Fibroblast of lung (primary cell): ENCODE results near the gene PEX14. TPM values are rescaled to one million over a fixed set of nuclear protein-coding genes. Genes with fewer than 3 reads are reported as not detected.
A peak's percentile ranks its signal among the peaks of the same experiment; 100 is the strongest.

Experiments used
- DNase-seq, 2 donors: peaks; one replicate each; pipeline versions ENCODE4 v3.0.0 to v3.0.0-alpha.2; 2010; ENCODE audit warnings: low read depth in 2 of 2
- H2AFZ ChIP-seq: 2 replicates; pipeline ENCODE4 v1.5.1; 2012; ENCODE audit warnings: low read length, control low read depth, inconsistent platforms
- H3K27ac ChIP-seq: 2 replicates; pipeline ENCODE4 v1.5.1; 2011; ENCODE audit warnings: low read length, control low read depth; ENCODE audit not compliant: insufficient read depth
- H3K27me3 ChIP-seq: 2 replicates; pipeline ENCODE4 v1.5.1; 2011; ENCODE audit warnings: mild to moderate bottlenecking, low read length; ENCODE audit not compliant: control insufficient read depth, insufficient read depth
- H3K36me3 ChIP-seq: 2 replicates; pipeline ENCODE4 v1.5.1; 2011; ENCODE audit warnings: low read length; ENCODE audit not compliant: control insufficient read depth, insufficient read depth
- H3K4me1 ChIP-seq: 2 replicates; pipeline ENCODE4 v1.5.1; 2011; ENCODE audit warnings: low read length; ENCODE audit not compliant: control insufficient read depth, insufficient read depth; ENCODE audit errors: extremely low read depth
- H3K4me2 ChIP-seq: 2 replicates; pipeline ENCODE4 v1.5.1; 2011; ENCODE audit warnings: low read length, control low read depth; ENCODE audit not compliant: insufficient read depth; ENCODE audit errors: extremely low read depth
- H3K4me3 ChIP-seq, 4 experiments: fragments of 200-600 bp in 1 of 4; sonication (generic) in 1 of 4; replicated peaks in 1 of 4; 2 replicates each; pipeline ENCODE4 v1.5.1; 2011 to 2016; ENCODE audit warnings: low read length in 4 of 4, low read depth in 3 of 4, mild to moderate bottlenecking in 3 of 4, control low read depth in 2 of 4, inconsistent platforms in 1 of 4, mixed read lengths in 1 of 4; ENCODE audit not compliant: insufficient read depth in 1 of 4; ENCODE audit errors: control extremely low read depth in 1 of 4
- H3K79me2 ChIP-seq: 2 replicates; pipeline ENCODE4 v1.5.1; 2012; ENCODE audit warnings: mild to moderate bottlenecking, low read length, inconsistent platforms; ENCODE audit not compliant: control insufficient read depth, insufficient read depth
- H3K9ac ChIP-seq: 2 replicates; pipeline ENCODE4 v1.5.1; 2011; ENCODE audit warnings: mild to moderate bottlenecking, low read length, control low read depth; ENCODE audit not compliant: insufficient read depth
- H3K9me3 ChIP-seq: 2 replicates; pipeline ENCODE4 v1.5.1; 2012; ENCODE audit warnings: low read depth, low read length; ENCODE audit not compliant: control insufficient read depth, insufficient read depth
- H4K20me1 ChIP-seq: 2 replicates; pipeline ENCODE4 v1.5.1; 2011; ENCODE audit warnings: low read length; ENCODE audit not compliant: control insufficient read depth, insufficient read depth; ENCODE audit errors: extremely low read depth
- CTCF ChIP-seq, 2 donors: IDR thresholded peaks in 1 of 2; conservative IDR thresholded peaks in 1 of 2; 1 replicate in 1 of 2; 2 replicates in 1 of 2; pipeline ENCODE4 v1.5.1; 2011 to 2012; ENCODE audit warnings: low read length in 2 of 2, control low read depth in 1 of 2, inconsistent platforms in 1 of 2, low read depth in 1 of 2, mild to moderate bottlenecking in 1 of 2
- EZH2 ChIP-seq: IDR thresholded peaks from 2 replicates; pipeline ENCODE4 v1.5.1; 2012; ENCODE audit warnings: low read length, control low read depth, mild to moderate bottlenecking; ENCODE audit errors: missing control alignments
- polyA plus RNA-seq, 2 donors: library from polyadenylated mRNA; depleted of rRNA in 1 of 2; stranded (reverse) in 1 of 2; unstranded in 1 of 2; fragments of >200 nt; gene quantifications; 2 replicates each; pipeline ENCODE4 v1.2.1, GENCODE V29; 2011 to 2012; ENCODE audit warnings: missing spikeins in 1 of 2
- total RNA-seq: library from RNA; depleted of rRNA; stranded (reverse); fragments of >200 nt; gene quantifications from 2 replicates; pipeline ENCODE4 v1.2.1, GENCODE V29; 2014

The PEX14 gene
- total and polyA plus RNA-seq, 2 donors (not counting 1 experiment from before 2014, with no cell fraction given) = 10.3 to 11.4 TPM

DNA sequence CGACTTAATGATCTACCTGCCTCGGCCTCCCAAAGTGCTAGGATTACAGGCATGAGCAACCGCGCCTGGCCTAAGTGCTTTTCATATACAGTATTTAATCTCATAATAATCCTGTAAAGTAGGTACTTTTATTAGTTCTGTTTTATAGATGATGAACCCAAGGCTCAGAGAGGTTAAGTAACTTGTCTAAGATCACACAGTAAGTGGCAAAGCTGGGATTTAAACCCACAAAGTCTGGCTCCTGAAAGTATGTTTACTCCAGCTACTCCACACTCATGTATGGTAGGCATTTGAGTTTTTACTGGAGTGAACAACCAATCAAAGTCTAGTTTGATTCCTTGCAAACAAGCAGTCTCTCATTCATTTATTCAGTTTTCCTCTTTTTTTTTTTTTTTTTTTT lies 4.7 kb upstream of the PEX14 start:
- Histone ChIP-seq H3K9ac (no peak overlapping the region), H3K36me3 (peaks cover 5% of the 10 kb centered on the region), H3K27ac (no peak overlapping the region), H3K4me1 (peaks cover 4% of the 10 kb centered on the region), H4K20me1 (no peaks in the 10 kb centered on the region), H3K4me3 (no peak overlapping the region), H3K27me3 (no peaks in the 10 kb centered on the region), H2AFZ (no peak overlapping the region), H3K4me2 (no peak overlapping the region), H3K79me2 (peaks cover 7% of the 10 kb centered on the region), H3K9me3 (no peaks in the 10 kb centered on the region)
- no peak for DNase-seq
- TF ChIP-seq CTCF (conservative IDR thresholded peaks at IDR 0.05 in 1 of 2, IDR thresholded peaks at IDR 0.05 in 1 of 2; ENCODE audit: low read depth in 1 of 2, low read length in 2 of 2) (no peak), EZH2 (no peak)

DNA sequence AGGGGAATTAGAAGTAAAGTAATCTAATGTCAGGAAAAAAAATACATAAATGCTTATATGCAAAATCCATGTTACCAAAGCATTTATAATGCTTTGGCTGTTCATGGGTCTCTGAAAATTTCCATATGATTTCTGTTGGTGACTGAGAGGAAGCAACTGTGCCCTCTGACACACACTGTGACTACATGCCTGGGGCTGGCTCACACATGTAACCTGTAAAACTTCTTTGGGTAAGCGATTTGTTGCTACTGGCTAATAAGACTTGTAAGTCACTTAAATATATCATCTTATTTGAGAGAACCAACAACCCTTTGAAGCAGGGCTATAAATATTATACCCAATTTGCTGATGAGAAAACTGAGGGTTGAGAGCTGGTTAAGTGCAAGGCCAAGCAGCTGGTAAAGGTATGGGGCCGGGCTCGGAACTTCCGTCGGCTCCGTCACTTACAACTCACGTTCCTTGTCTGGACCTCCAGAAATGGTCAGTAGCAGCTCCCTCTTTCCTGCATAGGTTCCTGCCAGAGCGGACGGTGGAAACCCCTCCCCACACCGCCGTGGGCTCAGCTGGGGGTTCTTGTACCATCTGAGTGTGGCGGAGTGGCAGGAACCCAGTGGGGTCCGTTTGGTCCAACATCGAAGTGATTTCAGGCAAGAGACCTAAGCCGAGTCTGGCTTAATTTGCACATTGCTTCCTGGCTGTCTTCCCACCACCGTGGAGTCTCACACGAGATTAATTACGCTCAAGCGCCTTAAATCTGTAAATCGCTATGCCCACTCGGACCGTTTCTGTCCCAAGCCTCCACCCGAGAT lies 3.1 kb upstream of the PEX14 start:
- Histone ChIP-seq H3K4me1 (peaks cover 4% of the 10 kb centered on the region), H3K36me3 (peaks cover 2% of the 10 kb centered on the region), H3K79me2 (peaks cover 22% of the 10 kb centered on the region), H3K9ac (peak overlapping the region; percentile 50), H3K4me2 (peak overlapping the region; percentile 95), H3K9me3 (no peaks in the 10 kb centered on the region), H4K20me1 (no peaks in the 10 kb centered on the region), H3K4me3 (peak overlapping the region; percentile 58 to 86 (median 72)), H3K27me3 (no peaks in the 10 kb centered on the region), H3K27ac (peak overlapping the region; percentile 53), H2AFZ (peak overlapping the region; percentile 88)
- TF ChIP-seq EZH2 (no peak), CTCF (conservative IDR thresholded peaks at IDR 0.05 in 1 of 2, IDR thresholded peaks at IDR 0.05 in 1 of 2; ENCODE audit: low read depth in 1 of 2, low read length in 2 of 2) (no peak)
- peak; percentile 42 to 48 for DNase-seq

DNA sequence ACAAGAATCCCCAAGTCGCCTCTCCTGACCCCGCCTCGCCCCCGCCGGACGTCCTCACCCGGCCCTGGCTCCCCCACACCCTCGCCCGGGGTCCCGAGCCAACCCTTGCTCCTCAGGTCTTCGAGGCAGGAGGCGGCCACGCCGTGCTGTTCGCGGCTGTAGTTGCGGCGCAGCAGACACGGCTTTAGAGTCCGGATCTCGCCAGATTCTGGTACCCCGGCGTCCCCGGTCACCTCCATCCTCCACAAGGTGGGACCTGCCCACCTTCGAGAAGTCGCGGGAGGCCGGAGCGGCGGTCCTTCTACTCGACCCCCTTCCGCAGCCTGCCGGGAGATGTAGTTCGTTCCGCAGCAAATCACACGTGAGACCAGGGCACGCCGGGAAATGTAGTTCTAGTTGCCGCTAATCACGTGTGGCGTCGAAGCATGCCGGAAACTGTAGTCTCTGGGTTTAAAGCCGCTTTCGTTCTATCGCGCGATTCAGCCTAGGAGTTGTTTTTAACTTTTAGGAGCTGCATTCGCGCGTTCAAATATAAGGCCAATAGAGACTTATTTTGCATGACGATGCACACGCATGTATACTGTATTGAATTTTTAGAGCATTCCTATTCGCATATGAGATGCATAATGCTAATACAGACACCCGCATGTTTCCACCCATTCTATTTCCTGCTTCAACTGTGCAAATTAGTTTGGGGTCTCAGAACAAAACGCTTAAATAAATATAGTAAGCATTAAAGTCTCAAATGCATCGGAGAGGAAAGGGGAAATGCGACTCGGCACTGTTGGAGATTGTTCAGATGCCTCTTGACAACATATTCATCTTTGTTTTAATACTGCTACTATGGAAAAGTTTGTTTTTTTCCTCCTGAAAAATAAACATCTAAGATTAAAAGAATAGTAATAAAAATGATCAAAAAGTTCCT lies 2.3 kb upstream of the PEX14 start, which contains the start of gene DFFA:
Gene DFFA (minus strand): TSS at position 310 of the 925 bp plus-strand sequence. CDS start 71 bp downstream, at position 239.
- Histone ChIP-seq H3K36me3 (peaks cover 2% of the 10 kb centered on the region), H3K4me1 (peaks cover 4% of the 10 kb centered on the region), H4K20me1 (no peaks in the 10 kb centered on the region), H3K79me2 (peaks cover 23% of the 10 kb centered on the region), H3K4me3 (peak within 1 kb of the TSS; percentile 58 to 86 (median 72)), H3K4me2 (peak within 1 kb of the TSS; percentile 95), H2AFZ (peak within 1 kb of the TSS; percentile 92), H3K9me3 (no peaks in the 10 kb centered on the region), H3K27ac (peak within 1 kb of the TSS; percentile 53), H3K9ac (peak within 1 kb of the TSS; percentile 50), H3K27me3 (no peaks in the 10 kb centered on the region)
- peak; percentile 95 to 97 for DNase-seq
- no peak for TF ChIP-seq EZH2
